Sigmoid colon (tissue), 7 donors: ENCODE results near the gene RASSF8. TPM values are rescaled to one million over a fixed set of nuclear protein-coding genes. Genes with fewer than 3 reads are reported as not detected.

Source experiments
- DNase-seq: peaks from one replicate; pipeline ENCODE4 v3.0.0-alpha.2; 2019
- H3K27ac ChIP-seq, 4 donors: fragments of 200-600 bp; sonication (generic); one replicate each; pipeline ENCODE4 v1.5.1; 2016 to 2019; ENCODE audit warnings: mild to moderate bottlenecking in 1 of 4
- H3K27me3 ChIP-seq, 3 donors: fragments of 200-600 bp; sonication (generic); one replicate each; pipeline ENCODE4 v1.5.1; 2019; ENCODE audit warnings: mild to moderate bottlenecking in 1 of 3
- H3K36me3 ChIP-seq, 4 donors: fragments of 200-600 bp; sonication (generic); one replicate each; pipeline ENCODE4 v1.5.1; 2016 to 2019
- H3K4me1 ChIP-seq, 4 donors: fragments of 200-600 bp; sonication (generic); one replicate each; pipeline ENCODE4 v1.5.1; 2017 to 2019
- H3K4me3 ChIP-seq, 4 donors: fragments of 200-600 bp; sonication (generic); one replicate each; pipeline ENCODE4 v1.5.1; 2017 to 2019; ENCODE audit warnings: mild to moderate bottlenecking in 2 of 4, moderate library complexity in 1 of 4
- H3K9me3 ChIP-seq, 4 donors: fragments of 200-600 bp in 3 of 4; sonication (generic) in 3 of 4; one replicate each; pipeline versions ENCODE4 v1.5.1 to v1.6.1; 2013 to 2019
- EP300 ChIP-seq, 4 donors: sonication (generic); formaldehyde crosslinking; IDR thresholded peaks; one replicate each; pipeline ENCODE4 v1.6.1; 2017; ENCODE audit warnings: antibody characterized with exemption in 4 of 4
- POLR2A ChIP-seq, 2 donors: fragments of 450-650 bp; IDR thresholded peaks; one replicate each; pipeline ENCODE4 v1.6.1; 2016; ENCODE audit warnings: antibody characterized with exemption in 2 of 2, mild to moderate bottlenecking in 2 of 2, moderate library complexity in 2 of 2
- POLR2AphosphoS5 ChIP-seq, 4 donors: sonication (generic); formaldehyde crosslinking; IDR thresholded peaks; one replicate each; pipeline ENCODE4 v1.6.1; 2017; ENCODE audit warnings: antibody characterized with exemption in 4 of 4
- WGBS, 2 donors: extraction: QIAGEN DNeasy Blood & Tissue Kit; methylation state at CpG; one replicate each; pipeline ENCODE4 v1.1.7; 2013; 5-methylcytosine and 5-hydroxymethylcytosine counted together
- intact Hi-C: fragments of 100-400 bp; cut with DNase I; formaldehyde crosslinking; loops from one replicate; pipeline ENCODE4 v1.15.1; 2023
- polyA plus RNA-seq, 3 donors: library from polyadenylated mRNA; stranded (reverse); fragments of 200-250 nt; gene quantifications; one replicate each; pipeline ENCODE4 v1.2.3, GENCODE V29; 2013
- total RNA-seq, 4 donors: library from RNA; depleted of rRNA; stranded (reverse); fragments of >200 nt; gene quantifications; one replicate each; pipeline ENCODE4 v1.1.0, GENCODE V29; 2016
- TF ChIP-seq, protein P1 (sequence below), 4 experiments: fragments of 450-650 bp in 3 of 4; fragments of 200-600 bp in 1 of 4; IDR thresholded peaks; one replicate each; pipeline ENCODE4 v1.5.1; 2016 to 2019; ENCODE audit warnings: antibody characterized with exemption in 4 of 4, mild to moderate bottlenecking in 3 of 4, moderate library complexity in 2 of 4
- donor health status: healthy with polysubstance abuse.
- donor health status: Bipolar disorder and iron deficiency.
- donor health status: healthy.

Gene RASSF8
- total and polyA plus RNA-seq, 7 donors: 0.92 to 109 (median 74.0) TPM

DNA sequence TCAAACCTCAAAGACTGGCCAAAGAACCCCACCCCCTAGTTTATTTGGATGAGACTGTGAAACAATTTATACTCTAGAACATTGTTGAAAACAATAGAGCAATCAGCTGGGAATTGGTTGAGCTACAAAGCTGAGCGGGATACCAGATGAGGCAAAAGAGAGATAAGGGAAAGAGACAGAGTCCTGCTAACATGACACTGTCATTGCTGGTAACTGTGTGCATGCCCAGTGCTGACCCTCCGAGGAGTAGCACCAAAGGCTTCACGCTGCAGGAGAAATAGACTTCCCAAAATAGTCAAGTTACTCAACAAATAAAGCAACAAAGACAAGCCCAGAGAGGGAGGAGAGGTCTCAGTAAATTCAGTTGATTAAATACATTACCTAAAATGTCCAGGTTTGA, 63.6 kb downstream of the RASSF8 start:
- 92 to 95% methylated on average over 3 of the region's 3 CpGs for WGBS, 2 donors
- H3K36me3 ChIP-seq: no peaks in the 10 kb centered on the region
- peaks cover 0 to 34% (median 24%) of the 10 kb centered on the region in 4 donors for H3K4me1 ChIP-seq
- DNase-seq: no peak
- no peak overlapping the region for H3K27ac ChIP-seq
- H3K4me3 ChIP-seq: no peak overlapping the region
- intact Hi-C loops: loop anchor here (10.0 kb wide), 1 partner anchor 767 kb away; the partner anchor contains the start of gene KRAS
- no peaks in the 10 kb centered on the region for H3K9me3 ChIP-seq
- TF ChIP-seq, protein P1, sequence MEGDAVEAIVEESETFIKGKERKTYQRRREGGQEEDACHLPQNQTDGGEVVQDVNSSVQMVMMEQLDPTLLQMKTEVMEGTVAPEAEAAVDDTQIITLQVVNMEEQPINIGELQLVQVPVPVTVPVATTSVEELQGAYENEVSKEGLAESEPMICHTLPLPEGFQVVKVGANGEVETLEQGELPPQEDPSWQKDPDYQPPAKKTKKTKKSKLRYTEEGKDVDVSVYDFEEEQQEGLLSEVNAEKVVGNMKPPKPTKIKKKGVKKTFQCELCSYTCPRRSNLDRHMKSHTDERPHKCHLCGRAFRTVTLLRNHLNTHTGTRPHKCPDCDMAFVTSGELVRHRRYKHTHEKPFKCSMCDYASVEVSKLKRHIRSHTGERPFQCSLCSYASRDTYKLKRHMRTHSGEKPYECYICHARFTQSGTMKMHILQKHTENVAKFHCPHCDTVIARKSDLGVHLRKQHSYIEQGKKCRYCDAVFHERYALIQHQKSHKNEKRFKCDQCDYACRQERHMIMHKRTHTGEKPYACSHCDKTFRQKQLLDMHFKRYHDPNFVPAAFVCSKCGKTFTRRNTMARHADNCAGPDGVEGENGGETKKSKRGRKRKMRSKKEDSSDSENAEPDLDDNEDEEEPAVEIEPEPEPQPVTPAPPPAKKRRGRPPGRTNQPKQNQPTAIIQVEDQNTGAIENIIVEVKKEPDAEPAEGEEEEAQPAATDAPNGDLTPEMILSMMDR (IDR thresholded peaks at IDR 0.05): no peak
- no peaks in the 10 kb centered on the region for H3K27me3 ChIP-seq

DNA sequence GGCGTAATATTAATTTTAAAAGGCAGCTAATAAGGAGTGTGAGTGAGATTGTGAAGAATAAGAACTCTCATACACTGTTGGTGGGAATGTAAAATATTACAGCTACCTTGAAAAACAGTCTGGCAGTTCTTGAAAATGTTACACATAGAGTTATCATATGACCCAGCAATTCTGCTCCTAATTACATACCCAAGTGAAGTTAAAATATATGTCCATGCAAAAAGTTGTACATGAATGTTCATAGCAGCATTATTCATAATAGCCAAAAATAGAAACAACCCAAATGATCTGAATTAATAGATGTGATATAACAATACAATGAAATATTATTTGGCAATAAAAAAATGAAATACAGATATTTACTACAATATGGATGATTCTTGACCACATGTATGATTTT, 68.2 kb downstream of the RASSF8 start:
- intact Hi-C loops: loop anchor here (10.0 kb wide), 1 partner anchor 772 kb away; the partner anchor contains the start of gene KRAS
- TF ChIP-seq EP300 (IDR thresholded peaks at IDR 0.05) (no peak), POLR2AphosphoS5 (IDR thresholded peaks at IDR 0.05) (no peak), POLR2A (IDR thresholded peaks at IDR 0.05) (no peak)
- TF ChIP-seq, protein P1 (IDR thresholded peaks at IDR 0.05): no peak

DNA sequence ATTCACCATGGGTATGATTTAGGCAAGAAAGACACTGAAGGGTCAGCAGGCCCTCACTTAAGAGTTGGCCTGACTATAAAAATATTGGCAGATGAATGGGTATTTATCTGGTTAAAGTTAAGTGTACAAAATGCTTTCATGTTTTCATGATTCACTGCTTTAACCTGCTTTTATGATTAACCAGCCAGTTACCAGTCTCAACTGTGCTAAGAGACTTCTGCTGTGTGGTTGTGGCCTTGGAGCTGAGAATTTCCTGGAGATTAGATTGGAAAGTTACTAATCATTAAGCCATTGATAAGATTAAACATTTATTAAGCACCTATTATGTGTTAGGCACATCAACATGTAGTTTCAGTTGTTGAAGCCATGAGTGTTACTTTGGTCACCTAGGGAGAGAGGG, 68.9 kb downstream of the RASSF8 start:
- no peak for DNase-seq
- TF ChIP-seq, protein P1 (IDR thresholded peaks at IDR 0.05): no peak
- H3K27ac ChIP-seq: no peak overlapping the region
- no peaks in the 10 kb centered on the region for H3K27me3 ChIP-seq
- intact Hi-C loops: loop anchor here (10.0 kb wide), 1 partner anchor 773 kb away; the partner anchor contains the start of gene KRAS
- H3K36me3 ChIP-seq: no peaks in the 10 kb centered on the region
- no peak overlapping the region for H3K4me3 ChIP-seq
- no peaks in the 10 kb centered on the region for H3K9me3 ChIP-seq
- peaks cover 0 to 52% (median 41%) of the 10 kb centered on the region in 4 donors for H3K4me1 ChIP-seq

More for the DNA sequence above, 68.2 kb downstream of the RASSF8 start:
- H3K4me1 ChIP-seq: peaks cover 0 to 45% (median 42%) of the 10 kb centered on the region in 4 donors
- no peak overlapping the region for H3K27ac ChIP-seq
- no peak overlapping the region for H3K4me3 ChIP-seq
- no peaks in the 10 kb centered on the region for H3K27me3 ChIP-seq
- no peaks in the 10 kb centered on the region for H3K36me3 ChIP-seq
- no peaks in the 10 kb centered on the region for H3K9me3 ChIP-seq
- no peak for DNase-seq
- 95 to 98% methylated on average over 1 of the region's 1 CpG for WGBS, 2 donors

DNA sequence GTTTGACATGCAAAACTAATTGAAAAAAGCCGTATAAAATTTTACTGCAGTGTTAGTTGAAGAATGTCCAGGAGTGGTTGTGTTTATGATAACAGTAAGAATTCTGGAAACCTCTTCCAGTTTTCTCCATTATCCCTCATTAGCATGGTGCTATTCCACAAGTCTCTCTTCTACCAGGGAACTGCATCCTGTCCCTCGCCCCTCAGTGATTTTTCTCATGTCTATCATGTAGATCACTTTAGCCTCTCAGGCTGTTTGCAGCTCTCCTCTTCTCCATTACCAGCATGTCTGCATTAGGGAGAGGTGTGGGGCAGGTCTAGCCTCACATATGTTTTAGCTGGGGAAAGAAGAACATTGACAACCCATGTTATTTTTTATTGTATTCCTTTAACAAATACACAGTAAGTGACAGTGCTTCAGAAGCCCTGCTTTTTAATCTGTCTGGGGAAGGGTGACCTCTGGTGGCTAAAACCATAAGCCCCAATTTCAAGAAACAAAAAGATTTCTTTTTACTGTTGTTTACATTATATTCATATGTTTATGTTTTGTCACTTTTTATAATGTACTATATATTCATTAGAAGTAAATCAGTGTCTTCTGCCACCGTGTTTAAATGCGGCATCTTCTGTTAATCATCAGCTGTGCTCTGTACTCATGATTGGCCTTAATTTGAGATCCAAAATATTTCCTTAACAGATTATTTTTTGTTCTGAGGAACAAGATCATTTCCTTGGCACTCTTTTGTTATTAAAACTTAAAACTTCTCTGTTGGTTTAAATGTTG, 70.7 kb downstream of the RASSF8 start:
- Histone ChIP-seq H3K4me1 (peaks cover 0 to 69% (median 56%) of the 10 kb centered on the region in 4 donors), H3K9me3 (no peaks in the 10 kb centered on the region), H3K4me3 (no peak overlapping the region), H3K27me3 (no peaks in the 10 kb centered on the region), H3K36me3 (no peaks in the 10 kb centered on the region), H3K27ac (peak overlapping the region; percentile 19 to 68 (median 41))
- 36 to 55% methylated on average over 4 of the region's 4 CpGs for WGBS, 2 donors
- TF ChIP-seq, protein P1 (IDR thresholded peaks at IDR 0.05): peak; percentile 66 to 78 (median 71)
- no peak for TF ChIP-seq POLR2AphosphoS5 (IDR thresholded peaks at IDR 0.05)
- no peak for DNase-seq
- intact Hi-C loops: loop anchor here (1.0 to 10.0 kb wide), 2 partner anchors 593 to 774 kb away; partner anchors contain the start of gene KRAS

DNA sequence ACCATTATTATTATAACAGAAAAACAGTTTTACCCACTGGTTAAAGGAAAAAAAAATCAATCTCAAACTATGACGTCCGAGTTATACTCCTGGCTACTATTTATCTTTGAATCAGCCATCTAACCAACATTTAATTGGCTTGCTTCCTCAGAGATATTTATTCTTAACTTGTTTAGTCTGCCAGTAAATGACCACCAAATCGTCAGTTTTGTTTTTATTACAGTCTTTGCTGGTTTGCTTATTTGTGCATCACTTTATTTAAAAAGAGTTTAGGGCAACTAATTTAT, 71.2 kb downstream of the RASSF8 start:
- intact Hi-C loops: loop anchor here (1.0 to 10.0 kb wide), 4 partner anchors 205 to 775 kb away; partner anchors contain the start of gene KRAS
- TF ChIP-seq POLR2A (IDR thresholded peaks at IDR 0.05) (no peak), EP300 (IDR thresholded peaks at IDR 0.05) (no peak), POLR2AphosphoS5 (IDR thresholded peaks at IDR 0.05) (no peak)
- TF ChIP-seq, protein P1 (IDR thresholded peaks at IDR 0.05): no peak
- Histone ChIP-seq H3K36me3 (no peaks in the 10 kb centered on the region), H3K27ac (peak overlapping the region; percentile 19 to 68 (median 41)), H3K9me3 (no peaks in the 10 kb centered on the region), H3K27me3 (no peaks in the 10 kb centered on the region), H3K4me3 (no peak overlapping the region), H3K4me1 (peaks cover 0 to 75% (median 61%) of the 10 kb centered on the region in 4 donors)
- no peak for DNase-seq
- WGBS, 2 donors: 51 to 59% methylated on average over 3 of the region's 3 CpGs
